Thoracic aorta (tissue), 2 donors: ENCODE measurements around the gene TSNAXIP1. TPM values are rescaled to one million over a fixed set of nuclear protein-coding genes. Genes with fewer than 3 reads are reported as not detected.
A peak's percentile ranks its signal among the peaks of the same experiment; 100 is the strongest.

ENCODE experiments used
- ATAC-seq: fragments of 150-250 bp; one replicate; pipeline ENCODE4 v1.8.0; 2017; ENCODE audit warnings: low read depth; ENCODE audit not compliant: insufficient number of reproducible peaks, low FRiP score
- DNase-seq: peaks from one replicate; pipeline ENCODE4 v3.0.0-alpha.2; 2020; ENCODE audit warnings: low spot score
- H3K27ac ChIP-seq, 2 donors: fragments of 200-600 bp; sonication (generic); 1 replicate in 1 of 2; 2 replicates in 1 of 2; pipeline ENCODE4 v1.5.1; 2016; ENCODE audit warnings: mild to moderate bottlenecking in 2 of 2, moderate library complexity in 2 of 2
- H3K27me3 ChIP-seq: fragments of 200-600 bp; sonication (generic); replicated peaks from 2 replicates; pipeline ENCODE4 v1.6.0; 2016; ENCODE audit warnings: mild to moderate bottlenecking; ENCODE audit not compliant: insufficient read depth
- H3K36me3 ChIP-seq: fragments of 200-600 bp; sonication (generic); one replicate; pipeline ENCODE4 v1.5.1; 2016
- H3K4me1 ChIP-seq, 2 donors: fragments of 200-600 bp; sonication (generic); 1 replicate in 1 of 2; 2 replicates in 1 of 2; pipeline versions ENCODE4 v1.5.1 to v1.6.0; 2016; ENCODE audit warnings: low read depth in 2 of 2, mild to moderate bottlenecking in 1 of 2; ENCODE audit not compliant: control insufficient read depth in 1 of 2
- H3K4me3 ChIP-seq: fragments of 200-600 bp; sonication (generic); 2 replicates; pipeline ENCODE4 v1.5.1; 2016; ENCODE audit warnings: mild to moderate bottlenecking
- H3K9me3 ChIP-seq: fragments of 200-600 bp; sonication (generic); 2 replicates; pipeline ENCODE4 v1.5.1; 2016
- total RNA-seq, 2 donors: library from RNA; depleted of rRNA; stranded (reverse); fragments of >200 nt; gene quantifications; one replicate each; pipeline versions ENCODE4 v1.1.0 to v1.2.3, GENCODE V29; 2016
- TF ChIP-seq, protein P1 (sequence below): fragments of 200-600 bp; sonication (generic); IDR thresholded peaks from one replicate; pipeline ENCODE4 v1.5.1; 2019; ENCODE audit warnings: antibody characterized with exemption

TSNAXIP1 gene
- total RNA-seq, 2 donors from 2014 or later = 4.1 to 8.5 TPM

DNA sequence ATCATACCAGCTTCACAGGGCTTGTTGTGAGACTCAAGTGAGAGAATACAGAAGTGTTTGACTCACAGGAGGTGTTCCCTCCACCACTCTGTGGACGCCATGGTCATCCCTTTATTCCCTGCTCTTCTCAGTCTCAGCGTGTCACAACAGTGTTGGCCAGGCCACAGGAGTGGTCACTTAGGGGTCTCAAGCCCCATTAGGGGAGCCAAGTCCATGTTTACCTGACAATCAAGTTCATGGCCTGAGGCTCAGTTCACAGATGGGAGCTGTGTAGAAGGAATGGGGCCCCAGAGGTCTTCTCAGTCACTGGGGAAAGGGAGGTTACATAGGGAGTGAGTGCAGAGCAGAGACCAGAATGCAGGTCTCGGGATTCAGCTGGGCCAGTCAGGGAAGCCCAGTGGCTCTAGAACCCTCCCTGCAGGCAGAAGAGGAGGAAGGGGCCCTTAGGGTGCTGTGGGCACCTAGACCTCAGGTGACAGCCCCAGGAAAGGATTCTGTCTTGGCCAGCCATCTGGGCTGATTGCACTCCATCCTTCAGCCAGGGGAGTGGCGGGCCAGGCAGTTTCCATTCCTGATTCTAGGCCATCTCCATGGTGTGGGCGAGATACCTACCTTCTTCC is 50.3 kb downstream of the TSNAXIP1 start:
- DNase-seq = no peak
- no peak for ATAC-seq
- H3K27me3 ChIP-seq = no peaks in the 10 kb centered on the region
- H3K36me3 ChIP-seq = no peaks in the 10 kb centered on the region
- no peak overlapping the region for H3K4me3 ChIP-seq
- peak overlapping the region; percentile 29 to 74 for H3K27ac ChIP-seq
- H3K9me3 ChIP-seq = no peaks in the 10 kb centered on the region
- peaks cover 23 to 50% of the 10 kb centered on the region in 2 donors for H3K4me1 ChIP-seq
- TF ChIP-seq, protein P1, sequence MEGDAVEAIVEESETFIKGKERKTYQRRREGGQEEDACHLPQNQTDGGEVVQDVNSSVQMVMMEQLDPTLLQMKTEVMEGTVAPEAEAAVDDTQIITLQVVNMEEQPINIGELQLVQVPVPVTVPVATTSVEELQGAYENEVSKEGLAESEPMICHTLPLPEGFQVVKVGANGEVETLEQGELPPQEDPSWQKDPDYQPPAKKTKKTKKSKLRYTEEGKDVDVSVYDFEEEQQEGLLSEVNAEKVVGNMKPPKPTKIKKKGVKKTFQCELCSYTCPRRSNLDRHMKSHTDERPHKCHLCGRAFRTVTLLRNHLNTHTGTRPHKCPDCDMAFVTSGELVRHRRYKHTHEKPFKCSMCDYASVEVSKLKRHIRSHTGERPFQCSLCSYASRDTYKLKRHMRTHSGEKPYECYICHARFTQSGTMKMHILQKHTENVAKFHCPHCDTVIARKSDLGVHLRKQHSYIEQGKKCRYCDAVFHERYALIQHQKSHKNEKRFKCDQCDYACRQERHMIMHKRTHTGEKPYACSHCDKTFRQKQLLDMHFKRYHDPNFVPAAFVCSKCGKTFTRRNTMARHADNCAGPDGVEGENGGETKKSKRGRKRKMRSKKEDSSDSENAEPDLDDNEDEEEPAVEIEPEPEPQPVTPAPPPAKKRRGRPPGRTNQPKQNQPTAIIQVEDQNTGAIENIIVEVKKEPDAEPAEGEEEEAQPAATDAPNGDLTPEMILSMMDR = no peak

DNA sequence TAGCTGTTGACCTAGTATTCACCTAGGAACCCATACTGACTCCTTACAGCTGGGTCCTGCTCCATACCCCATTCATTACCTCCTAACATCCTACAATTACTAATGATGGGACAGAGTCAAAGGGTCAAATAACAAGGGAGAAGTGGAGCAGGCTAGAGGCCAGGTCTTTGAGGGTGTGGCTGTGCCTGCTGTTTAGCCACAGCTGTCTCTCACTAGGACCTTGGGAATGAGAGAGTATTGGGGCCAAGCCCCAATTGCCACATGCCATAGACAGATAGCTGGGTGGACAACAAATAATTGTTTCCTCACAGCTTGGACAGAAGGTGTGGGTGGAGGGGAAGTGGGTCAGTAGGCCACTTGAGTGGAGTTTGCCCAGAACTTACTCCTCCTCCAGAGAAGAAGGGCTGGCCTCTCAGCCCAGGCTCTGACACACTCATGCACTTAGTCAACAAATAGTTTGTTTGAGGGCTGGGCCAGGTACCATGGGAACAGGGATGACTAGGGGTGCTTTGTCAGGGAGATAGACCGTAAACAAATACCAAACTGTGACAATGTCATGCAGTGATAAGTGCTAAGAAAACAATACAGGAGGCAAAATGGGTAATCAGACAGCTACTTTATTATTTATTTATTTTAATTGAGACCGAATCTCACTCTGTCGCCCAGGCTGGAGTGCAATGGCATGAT is 51.0 kb downstream of the TSNAXIP1 start:
- Histone ChIP-seq H3K27me3 (no peaks in the 10 kb centered on the region), H3K27ac (peak overlapping the region; percentile 72 to 74), H3K4me1 (peaks cover 30 to 56% of the 10 kb centered on the region in 2 donors), H3K36me3 (no peaks in the 10 kb centered on the region), H3K4me3 (no peak overlapping the region), H3K9me3 (no peaks in the 10 kb centered on the region)
- DNase-seq (peak; percentile 77), ATAC-seq (peak; percentile 83)
- TF ChIP-seq, protein P1 = no peak

DNA sequence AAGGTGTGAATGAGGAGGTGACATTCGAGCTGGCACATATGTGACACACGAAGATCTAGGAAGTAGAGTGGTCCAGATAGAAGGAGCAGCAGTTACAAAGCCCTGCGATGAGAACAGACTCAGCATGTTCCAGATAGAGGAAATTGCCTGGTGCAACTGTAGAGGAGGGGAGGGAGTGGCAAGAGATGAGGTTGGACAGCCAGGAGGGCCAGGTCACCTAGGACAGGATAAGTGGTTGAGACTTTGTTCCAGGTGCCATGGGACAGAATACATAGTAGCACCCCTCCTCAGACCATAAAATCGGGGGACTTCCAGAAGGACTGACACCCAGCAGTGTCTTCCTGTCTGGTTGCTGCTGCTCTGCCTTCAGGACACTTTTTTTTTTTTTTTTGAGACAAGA is 51.8 kb downstream of the TSNAXIP1 start:
- Histone ChIP-seq H3K4me1 (peaks cover 34 to 62% of the 10 kb centered on the region in 2 donors), H3K27ac (peak overlapping the region; percentile 72 to 74), H3K36me3 (no peaks in the 10 kb centered on the region), H3K9me3 (no peaks in the 10 kb centered on the region), H3K27me3 (no peaks in the 10 kb centered on the region), H3K4me3 (no peak overlapping the region)
- TF ChIP-seq, protein P1 = no peak
- no peak for DNase-seq
- no peak for ATAC-seq

DNA sequence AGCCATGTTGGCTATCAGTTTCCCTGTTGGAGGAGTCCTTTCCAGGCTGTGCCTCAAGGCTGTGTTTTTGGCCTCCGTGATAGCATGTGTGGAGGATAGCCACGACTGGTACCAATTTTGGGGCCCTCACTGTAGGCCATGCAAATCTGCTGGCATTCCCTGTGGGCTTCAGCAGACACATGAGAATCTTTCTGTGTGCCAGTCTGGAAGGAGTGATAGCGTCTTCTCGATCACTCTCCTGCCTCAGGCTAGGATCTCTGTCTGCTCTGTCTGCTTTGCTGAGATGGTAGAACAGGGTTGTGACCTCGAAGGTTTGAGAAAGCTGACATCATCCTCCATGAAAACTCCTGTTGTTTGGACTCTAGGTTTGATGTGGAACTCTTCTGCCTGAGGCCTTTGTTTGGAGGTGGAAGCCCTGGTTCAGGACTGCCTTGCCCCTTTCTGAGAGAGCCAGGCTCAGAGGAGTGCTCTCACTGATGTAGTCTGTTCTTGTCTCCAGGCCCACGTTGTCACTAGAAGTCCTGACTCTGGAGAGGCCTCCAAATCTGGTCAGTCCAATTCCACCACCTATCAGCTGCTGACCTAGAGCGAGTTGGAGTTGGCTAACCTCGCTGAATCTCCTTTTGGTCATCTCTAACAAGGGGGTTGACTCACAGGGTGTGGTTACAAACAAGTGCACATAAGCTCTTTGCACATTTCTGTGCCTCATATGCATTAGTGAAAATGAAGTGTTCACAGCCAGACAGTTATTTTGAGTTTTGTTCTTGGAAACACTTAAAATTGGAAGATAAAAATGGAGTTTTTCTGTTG is 54.1 kb downstream of the TSNAXIP1 start:
- no peak for ATAC-seq

More for the DNA sequence above, 54.1 kb downstream of the TSNAXIP1 start:
- Histone ChIP-seq H3K27me3 (no peaks in the 10 kb centered on the region), H3K4me3 (no peak overlapping the region), H3K9me3 (no peaks in the 10 kb centered on the region), H3K27ac (peak overlapping the region; percentile 93 to 96), H3K4me1 (peaks cover 40 to 66% of the 10 kb centered on the region in 2 donors), H3K36me3 (no peaks in the 10 kb centered on the region)
- no peak for DNase-seq
- TF ChIP-seq, protein P1 = no peak
